Breast epithelium (tissue), 3 donors: ENCODE data around the gene RAPH1.

Experiments
- CTCF ChIP-seq, 3 donors: fragments of 450-650 bp; IDR thresholded peaks; one replicate each; pipeline ENCODE4 v1.5.1; 2016 to 2017; ENCODE audit warnings: antibody characterized with exemption in 3 of 3, mild to moderate bottlenecking in 3 of 3, moderate library complexity in 3 of 3
- POLR2A ChIP-seq: fragments of 450-650 bp; IDR thresholded peaks from one replicate; pipeline ENCODE4 v1.6.1; 2016; ENCODE audit warnings: antibody characterized with exemption, mild to moderate bottlenecking, moderate library complexity
- POLR2AphosphoS5 ChIP-seq, 3 donors: sonication (generic); formaldehyde crosslinking; IDR thresholded peaks; one replicate each; pipeline ENCODE4 v1.6.1; 2017; ENCODE audit warnings: antibody characterized with exemption in 3 of 3

GRCh38 chr2:203450561-203450960 lies 84.5 kb downstream of the RAPH1 start:
- TF ChIP-seq CTCF (IDR thresholded peaks at IDR 0.05) (no peak), POLR2AphosphoS5 (IDR thresholded peaks at IDR 0.05) (no peak), POLR2A (no peak)
